Measurements from ENCODE around the gene GANC.

Gene GANC

DNA sequence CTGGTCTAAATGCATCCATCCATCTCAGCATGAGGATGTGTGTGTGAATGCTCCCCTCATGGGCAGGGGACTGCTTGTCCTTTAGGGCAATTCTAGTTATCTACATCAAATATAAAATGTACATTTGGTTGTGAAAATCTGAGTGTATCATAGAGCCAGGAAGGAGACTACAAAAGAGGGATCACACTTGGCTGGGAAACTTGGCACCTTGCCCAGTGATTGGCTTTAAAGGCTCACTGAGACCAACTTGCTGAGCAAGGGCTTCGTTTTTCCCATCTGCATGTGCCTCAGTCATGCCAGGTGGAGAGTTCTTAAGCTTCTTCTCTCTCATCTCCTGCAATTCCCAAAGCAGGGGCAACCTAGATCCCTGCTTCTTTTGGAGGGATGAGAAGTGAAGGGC lies 91.5 kb downstream of the GANC start:
- DNase-seq (ENCODE audit: low read depth), result no peak
- no peak overlapping the region for H3K4me3 ChIP-seq (ENCODE audit: low read depth, low read length)
- TF ChIP-seq, protein P1, sequence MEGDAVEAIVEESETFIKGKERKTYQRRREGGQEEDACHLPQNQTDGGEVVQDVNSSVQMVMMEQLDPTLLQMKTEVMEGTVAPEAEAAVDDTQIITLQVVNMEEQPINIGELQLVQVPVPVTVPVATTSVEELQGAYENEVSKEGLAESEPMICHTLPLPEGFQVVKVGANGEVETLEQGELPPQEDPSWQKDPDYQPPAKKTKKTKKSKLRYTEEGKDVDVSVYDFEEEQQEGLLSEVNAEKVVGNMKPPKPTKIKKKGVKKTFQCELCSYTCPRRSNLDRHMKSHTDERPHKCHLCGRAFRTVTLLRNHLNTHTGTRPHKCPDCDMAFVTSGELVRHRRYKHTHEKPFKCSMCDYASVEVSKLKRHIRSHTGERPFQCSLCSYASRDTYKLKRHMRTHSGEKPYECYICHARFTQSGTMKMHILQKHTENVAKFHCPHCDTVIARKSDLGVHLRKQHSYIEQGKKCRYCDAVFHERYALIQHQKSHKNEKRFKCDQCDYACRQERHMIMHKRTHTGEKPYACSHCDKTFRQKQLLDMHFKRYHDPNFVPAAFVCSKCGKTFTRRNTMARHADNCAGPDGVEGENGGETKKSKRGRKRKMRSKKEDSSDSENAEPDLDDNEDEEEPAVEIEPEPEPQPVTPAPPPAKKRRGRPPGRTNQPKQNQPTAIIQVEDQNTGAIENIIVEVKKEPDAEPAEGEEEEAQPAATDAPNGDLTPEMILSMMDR (IDR thresholded peaks at IDR 0.05; ENCODE audit: low read depth, low read length), result no peak
- TF ChIP-seq POLR2A (IDR thresholded peaks at IDR 0.05; ENCODE audit: extremely low read depth, insufficient read length) (no peak), MYC (IDR thresholded peaks at IDR 0.05; ENCODE audit: low read depth, low read length) (no peak)
- TF ChIP-seq, protein P2, sequence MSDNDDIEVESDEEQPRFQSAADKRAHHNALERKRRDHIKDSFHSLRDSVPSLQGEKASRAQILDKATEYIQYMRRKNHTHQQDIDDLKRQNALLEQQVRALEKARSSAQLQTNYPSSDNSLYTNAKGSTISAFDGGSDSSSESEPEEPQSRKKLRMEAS (IDR thresholded peaks at IDR 0.05; ENCODE audit: low read depth, low read length), result no peak

DNA sequence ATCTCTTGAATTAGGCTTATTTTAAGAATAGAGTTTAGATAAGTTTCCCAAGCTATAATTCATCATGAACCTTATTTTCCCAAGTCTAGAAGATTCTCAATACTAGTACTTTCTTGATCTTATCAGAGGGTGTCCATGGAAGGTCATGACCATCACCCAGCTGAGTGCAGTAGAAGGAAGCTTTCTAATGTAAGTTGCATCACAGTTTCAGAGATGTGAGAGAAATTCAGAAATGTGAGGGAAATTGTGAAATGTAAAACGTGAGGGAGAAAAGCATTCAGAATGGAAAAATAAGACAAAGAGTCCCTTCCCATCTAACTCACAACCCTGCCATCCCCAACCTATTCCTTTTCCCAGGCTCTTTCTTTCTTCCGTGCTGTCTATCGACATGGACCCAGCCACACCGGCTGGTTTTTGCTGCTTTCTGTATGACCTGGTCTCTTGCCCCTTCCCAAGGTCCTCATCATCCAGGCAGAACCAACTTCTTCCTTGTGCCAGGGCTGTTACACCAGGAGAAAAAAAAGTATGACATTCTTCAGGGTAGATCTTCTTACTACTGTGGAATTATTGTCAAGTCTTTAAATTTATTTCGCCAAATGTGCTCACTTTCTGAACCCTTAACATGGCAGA lies 93.0 kb downstream of the GANC start:
- no peak overlapping the region for H3K4me3 ChIP-seq (ENCODE audit: low read depth, low read length)
- no peak for TF ChIP-seq MYC (IDR thresholded peaks at IDR 0.05; ENCODE audit: low read depth, low read length)
- TF ChIP-seq, protein P2 (IDR thresholded peaks at IDR 0.05; ENCODE audit: low read depth, low read length), result no peak
- TF ChIP-seq POLR2A (IDR thresholded peaks at IDR 0.05; ENCODE audit: extremely low read depth, insufficient read length), result no peak
- TF ChIP-seq, protein P1 (IDR thresholded peaks at IDR 0.05; ENCODE audit: low read depth, low read length), result no peak
- DNase-seq (ENCODE audit: low read depth), result no peak

- DNase-seq (ENCODE audit: low read depth), result peak; percentile 52
- TF ChIP-seq POLR2A (IDR thresholded peaks at IDR 0.05; ENCODE audit: extremely low read depth, insufficient read length) (no peak), MYC (IDR thresholded peaks at IDR 0.05; ENCODE audit: low read depth, low read length) (no peak)
- TF ChIP-seq, protein P2 (IDR thresholded peaks at IDR 0.05; ENCODE audit: low read depth, low read length), result no peak
- TF ChIP-seq, protein P1 (IDR thresholded peaks at IDR 0.05; ENCODE audit: low read depth, low read length), result no peak
- no peak overlapping the region for H3K4me3 ChIP-seq (ENCODE audit: low read depth, low read length)
Measured at GRCh38 chr15:42367041-42367440, 94.0 kb downstream of the GANC start.

DNA sequence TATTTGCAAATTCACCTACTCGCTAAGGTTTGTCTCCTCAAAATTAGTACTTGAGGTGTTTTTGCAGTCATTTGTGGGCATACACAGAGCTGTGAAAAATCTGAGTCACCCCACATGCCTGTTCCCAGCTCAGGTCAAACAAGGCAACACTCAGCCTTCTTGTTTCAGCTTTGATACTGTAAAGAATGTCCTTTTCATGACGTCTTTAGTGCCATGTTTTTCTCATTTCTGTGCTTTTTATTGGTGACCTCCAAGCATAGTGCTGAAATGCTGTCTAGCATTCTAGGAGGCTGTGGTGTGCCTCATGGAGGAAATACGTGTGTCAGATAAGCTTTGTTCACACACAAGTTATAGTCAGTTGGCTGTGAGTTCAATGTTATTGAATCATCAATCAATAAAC lies 95.1 kb downstream of the GANC start:
- DNase-seq (ENCODE audit: low read depth), result no peak
- TF ChIP-seq POLR2A (IDR thresholded peaks at IDR 0.05; ENCODE audit: extremely low read depth, insufficient read length), result no peak

DNA sequence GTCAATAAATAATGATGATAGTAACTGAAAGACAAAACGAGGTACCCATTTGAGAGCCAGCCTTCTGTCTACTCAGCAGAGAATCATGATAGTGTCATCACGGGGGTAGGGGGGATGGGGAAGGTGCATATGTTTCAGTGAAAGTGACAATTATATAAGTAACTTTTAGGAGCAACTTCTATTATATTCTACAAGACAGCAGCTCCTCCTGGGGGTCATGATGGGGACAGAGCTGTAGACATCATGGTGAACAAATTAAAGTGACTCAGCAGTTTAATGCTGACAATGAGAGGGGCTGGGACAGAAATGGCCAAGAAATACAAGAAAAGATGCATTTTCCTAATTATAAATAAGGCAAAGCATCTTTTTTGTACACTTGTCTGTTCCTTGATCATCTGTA lies 98.1 kb downstream of the GANC start:
- DNase-seq (ENCODE audit: low read depth), result peak; percentile 44
- TF ChIP-seq POLR2A (IDR thresholded peaks at IDR 0.05; ENCODE audit: extremely low read depth, insufficient read length), result no peak
- TF ChIP-seq, protein P2 (IDR thresholded peaks at IDR 0.05; ENCODE audit: low read depth, low read length), result no peak
- no peak for TF ChIP-seq MYC (IDR thresholded peaks at IDR 0.05; ENCODE audit: low read depth, low read length)
- TF ChIP-seq, protein P1 (IDR thresholded peaks at IDR 0.05; ENCODE audit: low read depth, low read length), result no peak
- H3K4me3 ChIP-seq (ENCODE audit: low read depth, low read length), result no peak overlapping the region

More for the DNA sequence above, 95.1 kb downstream of the GANC start:
- no peak overlapping the region for H3K4me3 ChIP-seq (ENCODE audit: low read depth, low read length)

DNA sequence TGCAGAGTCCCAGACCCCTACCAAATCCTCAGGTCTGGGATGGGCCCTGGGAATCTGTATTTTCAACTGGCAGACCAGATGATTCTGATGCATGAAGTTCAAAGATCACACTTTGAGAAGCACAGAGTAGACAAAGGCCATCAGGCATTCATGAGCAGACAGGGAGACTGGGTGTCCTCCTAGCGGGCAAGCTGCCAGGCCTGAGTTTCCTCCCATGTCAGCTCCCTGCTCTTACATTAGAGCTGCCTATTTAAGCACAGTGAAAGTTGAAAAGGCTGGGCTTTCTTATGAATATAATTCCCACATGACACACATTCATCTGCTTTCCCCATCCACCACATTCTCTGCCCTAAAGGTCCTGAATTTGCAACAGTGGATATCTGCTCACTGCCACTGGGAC lies 100.3 kb downstream of the GANC start:
- no peak overlapping the region for H3K4me3 ChIP-seq (ENCODE audit: low read depth, low read length)
- TF ChIP-seq MYC (IDR thresholded peaks at IDR 0.05; ENCODE audit: low read depth, low read length), result no peak
- no peak for TF ChIP-seq POLR2A (IDR thresholded peaks at IDR 0.05; ENCODE audit: extremely low read depth, insufficient read length)
- TF ChIP-seq, protein P1 (IDR thresholded peaks at IDR 0.05; ENCODE audit: low read depth, low read length), result no peak
- TF ChIP-seq, protein P2 (IDR thresholded peaks at IDR 0.05; ENCODE audit: low read depth, low read length), result no peak
- no peak for DNase-seq (ENCODE audit: low read depth)
